GM12891 (cell line): ENCODE data around the gene B4GALNT1.

Experiments used
- POLR2AphosphoS5 ChIP-seq: IDR thresholded peaks from 2 replicates; pipeline ENCODE4 v1.6.1; 2011; ENCODE audit warnings: low read depth, low read length, control low read depth
- TAF1 ChIP-seq: IDR thresholded peaks from 2 replicates; pipeline ENCODE4 v1.6.1; 2011; ENCODE audit warnings: low read depth, low read length, control low read depth

GRCh38 chr12:57621497-57622292 lies 11.3 kb downstream of the B4GALNT1 start:
- TF ChIP-seq POLR2AphosphoS5 (no peak), TAF1 (no peak)
